Left ventricle myocardium inferior (tissue), 1 donor: ENCODE results near the gene SLC39A8. TPM values are rescaled to one million over a fixed set of nuclear protein-coding genes. Genes with fewer than 3 reads are reported as not detected.
"Not testable (repeated sequence)": the region's sequence is repeated elsewhere in the genome, so short reads cannot be mapped to it uniquely, and the experiment has no call there.

ENCODE experiments used
- DNase-seq: peaks from one replicate; pipeline ENCODE4 v3.0.0-alpha.2; 2020
- H3K27ac ChIP-seq: fragments of 200-600 bp; replicated peaks from 2 replicates; pipeline ENCODE4 v1.8.0; 2021
- H3K27me3 ChIP-seq: fragments of 200-600 bp; 2 replicates; pipeline ENCODE4 v1.8.0; 2021; ENCODE audit warnings: low read depth
- H3K36me3 ChIP-seq: fragments of 200-600 bp; 2 replicates; pipeline ENCODE4 v1.8.0; 2021
- H3K4me1 ChIP-seq: fragments of 200-600 bp; 2 replicates; pipeline ENCODE4 v1.8.0; 2021
- H3K4me3 ChIP-seq: fragments of 200-600 bp; 2 replicates; pipeline ENCODE4 v1.8.0; 2021; ENCODE audit warnings: mild to moderate bottlenecking, moderate library complexity
- H3K9me3 ChIP-seq: fragments of 200-600 bp; replicated peaks from 2 replicates; pipeline ENCODE4 v1.8.0; 2021
- intact Hi-C: fragments of 100-400 bp; cut with micrococcal nuclease; formaldehyde crosslinking; loops from one replicate; pipeline ENCODE4 v1.11.0; 2022
- total RNA-seq: library from RNA; stranded (reverse); fragmentation: NEBNext Ultra II Directional; extraction: Animal tissue kit (Norgen Biotek cat#: 25700); gene quantifications from one replicate; pipeline ENCODE4 v1.2.1, GENCODE V29; 2021
- TF ChIP-seq, protein P1 (sequence below): fragments of 200-600 bp; IDR thresholded peaks from 2 replicates; pipeline ENCODE4 v1.8.0; 2021; ENCODE audit warnings: antibody characterized with exemption, mild to moderate bottlenecking, borderline replicate concordance
- donor health status: DM: no; HTN: yes; CAD: no; lungs with severe emphysema.

SLC39A8 gene
- total RNA-seq, 1 donor from 2014 or later: 3.5 TPM

DNA sequence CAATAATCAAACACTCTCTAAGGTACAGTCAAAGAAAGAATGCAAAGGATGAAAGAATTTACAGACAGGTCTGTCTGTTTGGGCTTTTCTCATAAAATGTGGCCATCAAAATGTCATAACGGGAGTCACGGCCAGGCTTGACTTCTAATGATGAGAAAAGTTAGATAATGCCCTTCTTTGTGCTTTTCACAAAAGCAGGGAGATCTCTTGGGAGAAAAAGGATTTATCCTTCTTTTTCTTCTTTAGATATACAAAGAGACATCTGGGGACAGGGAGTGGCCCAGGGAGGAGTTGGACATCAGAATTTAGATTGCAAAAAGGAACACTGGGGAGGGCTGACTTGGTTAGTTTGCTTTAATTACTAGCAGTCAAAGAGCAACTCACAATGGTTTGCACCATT is 93.1 kb downstream of the SLC39A8 start:
- intact Hi-C loops: no loop called here
- no peaks in the 10 kb centered on the region for H3K9me3 ChIP-seq
- no peak for DNase-seq
- TF ChIP-seq, protein P1, sequence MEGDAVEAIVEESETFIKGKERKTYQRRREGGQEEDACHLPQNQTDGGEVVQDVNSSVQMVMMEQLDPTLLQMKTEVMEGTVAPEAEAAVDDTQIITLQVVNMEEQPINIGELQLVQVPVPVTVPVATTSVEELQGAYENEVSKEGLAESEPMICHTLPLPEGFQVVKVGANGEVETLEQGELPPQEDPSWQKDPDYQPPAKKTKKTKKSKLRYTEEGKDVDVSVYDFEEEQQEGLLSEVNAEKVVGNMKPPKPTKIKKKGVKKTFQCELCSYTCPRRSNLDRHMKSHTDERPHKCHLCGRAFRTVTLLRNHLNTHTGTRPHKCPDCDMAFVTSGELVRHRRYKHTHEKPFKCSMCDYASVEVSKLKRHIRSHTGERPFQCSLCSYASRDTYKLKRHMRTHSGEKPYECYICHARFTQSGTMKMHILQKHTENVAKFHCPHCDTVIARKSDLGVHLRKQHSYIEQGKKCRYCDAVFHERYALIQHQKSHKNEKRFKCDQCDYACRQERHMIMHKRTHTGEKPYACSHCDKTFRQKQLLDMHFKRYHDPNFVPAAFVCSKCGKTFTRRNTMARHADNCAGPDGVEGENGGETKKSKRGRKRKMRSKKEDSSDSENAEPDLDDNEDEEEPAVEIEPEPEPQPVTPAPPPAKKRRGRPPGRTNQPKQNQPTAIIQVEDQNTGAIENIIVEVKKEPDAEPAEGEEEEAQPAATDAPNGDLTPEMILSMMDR: no peak
- no peaks in the 10 kb centered on the region for H3K36me3 ChIP-seq
- no peaks in the 10 kb centered on the region for H3K27me3 ChIP-seq
- no peak overlapping the region for H3K4me3 ChIP-seq
- no peaks in the 10 kb centered on the region for H3K4me1 ChIP-seq
- H3K27ac ChIP-seq: no peak overlapping the region

DNA sequence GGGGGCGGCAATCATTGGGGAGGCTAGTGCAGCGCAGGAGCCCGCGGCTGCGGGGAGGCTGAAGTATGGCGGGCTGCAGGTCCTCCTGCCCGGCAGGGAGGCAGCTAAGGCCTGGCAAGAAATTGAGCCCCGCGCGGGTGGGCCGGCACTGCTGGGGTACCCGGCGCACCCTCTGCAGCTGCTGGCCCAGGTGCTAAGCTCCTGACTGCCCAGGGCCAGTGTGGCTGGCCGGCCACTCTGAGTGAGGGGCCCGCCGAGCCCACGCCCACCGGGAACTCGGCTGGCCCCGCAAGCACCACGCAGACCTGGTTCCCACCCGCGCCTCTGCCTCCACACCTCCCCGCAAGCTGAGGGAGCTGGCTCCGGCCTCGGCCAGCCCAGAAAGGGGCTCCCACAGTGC is 94.9 kb downstream of the SLC39A8 start:
- no peaks in the 10 kb centered on the region for H3K4me1 ChIP-seq
- no peak overlapping the region for H3K4me3 ChIP-seq
- no peaks in the 10 kb centered on the region for H3K9me3 ChIP-seq
- intact Hi-C loops: no loop called here
- TF ChIP-seq, protein P1: no peak
- no peak overlapping the region for H3K27ac ChIP-seq
- no peak for DNase-seq
- no peaks in the 10 kb centered on the region for H3K36me3 ChIP-seq
- no peaks in the 10 kb centered on the region for H3K27me3 ChIP-seq

DNA sequence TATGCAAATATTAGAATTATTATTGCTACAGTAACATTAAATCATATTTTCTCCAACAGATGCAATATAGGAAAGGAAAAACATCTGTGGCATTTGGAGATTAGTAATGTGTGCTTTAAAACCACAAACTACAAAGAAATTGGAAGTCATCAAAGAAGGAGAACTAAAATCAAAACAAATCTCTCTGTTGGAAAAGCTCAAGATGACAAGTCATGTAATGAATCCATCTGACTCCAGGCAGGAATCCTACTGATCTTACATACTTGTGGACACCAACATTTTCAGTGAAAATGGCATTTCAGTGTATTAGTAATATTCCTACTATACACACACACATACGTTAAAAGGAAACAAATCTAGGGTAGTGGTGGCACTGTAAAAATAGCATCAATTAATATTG is 98.2 kb downstream of the SLC39A8 start:
- Histone ChIP-seq H3K27me3 (no peaks in the 10 kb centered on the region), H3K4me3 (no peak overlapping the region), H3K36me3 (no peaks in the 10 kb centered on the region), H3K27ac (no peak overlapping the region), H3K4me1 (no peaks in the 10 kb centered on the region), H3K9me3 (peaks cover 9% of the 10 kb centered on the region)
- no peak for DNase-seq
- TF ChIP-seq, protein P1: no peak
- intact Hi-C loops: no loop called here

DNA sequence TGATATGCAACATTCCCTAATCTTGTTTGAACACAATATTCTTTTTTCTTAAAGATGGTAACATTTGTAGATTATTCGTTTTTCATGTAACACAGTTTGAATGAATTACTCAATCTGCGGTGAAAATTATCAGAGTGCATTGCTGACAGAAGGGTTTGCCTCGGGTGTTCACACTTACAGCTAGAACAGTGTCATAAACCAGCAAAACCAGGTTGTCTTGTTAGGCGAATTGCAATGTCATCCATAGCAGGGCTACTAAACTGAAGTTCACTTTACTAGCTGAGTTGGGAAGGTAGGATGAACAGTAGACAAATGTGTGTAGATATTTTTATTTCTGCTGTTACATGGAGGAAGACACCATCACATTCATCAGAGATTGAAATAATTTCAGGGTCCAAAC is 98.9 kb downstream of the SLC39A8 start:
- no peaks in the 10 kb centered on the region for H3K27me3 ChIP-seq
- no peak overlapping the region for H3K4me3 ChIP-seq
- no peak overlapping the region for H3K27ac ChIP-seq
- H3K4me1 ChIP-seq: no peaks in the 10 kb centered on the region
- DNase-seq: no peak
- intact Hi-C loops: no loop called here
- peaks cover 9% of the 10 kb centered on the region for H3K9me3 ChIP-seq
- TF ChIP-seq, protein P1: no peak
- no peaks in the 10 kb centered on the region for H3K36me3 ChIP-seq

DNA sequence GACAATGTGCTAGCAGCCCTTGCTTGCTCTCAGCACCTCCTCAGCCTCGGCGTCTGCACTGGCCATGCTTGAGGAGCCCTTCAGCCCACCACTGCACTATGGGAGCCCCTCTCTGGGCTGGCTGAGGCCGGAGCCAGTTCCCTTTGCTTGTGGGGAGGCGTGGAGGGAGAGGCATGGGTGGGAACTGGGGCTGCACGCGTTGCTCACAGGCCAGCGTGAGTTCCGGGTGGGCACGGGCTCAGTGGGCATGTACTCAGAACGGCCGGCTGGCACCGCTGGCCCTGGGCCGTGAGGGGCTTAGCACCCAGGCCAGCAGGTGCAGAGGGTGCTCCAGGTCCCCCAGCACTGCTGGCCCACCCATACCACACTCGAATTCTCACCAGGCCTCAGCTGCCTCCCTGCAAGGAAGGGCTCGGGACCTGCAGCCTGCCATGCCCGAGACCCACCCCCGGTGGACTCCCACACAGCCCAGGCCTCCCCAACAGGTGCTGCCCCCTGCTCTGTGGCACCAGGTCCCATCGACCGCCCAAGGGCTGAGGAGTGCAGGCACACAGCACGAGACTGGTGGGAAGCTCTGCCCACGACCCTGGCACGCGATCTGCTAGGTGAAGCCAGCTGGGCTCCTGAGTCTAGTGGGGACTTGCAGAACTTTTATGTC is 100.3 kb downstream of the SLC39A8 start:
- no peaks in the 10 kb centered on the region for H3K36me3 ChIP-seq
- H3K27me3 ChIP-seq: no peaks in the 10 kb centered on the region
- TF ChIP-seq, protein P1: no peak
- H3K4me3 ChIP-seq: no peak overlapping the region
- no peak for DNase-seq
- intact Hi-C loops: no loop called here
- H3K9me3 ChIP-seq: peaks cover 9% of the 10 kb centered on the region
- H3K4me1 ChIP-seq: no peaks in the 10 kb centered on the region
- H3K27ac ChIP-seq: no peak overlapping the region

DNA sequence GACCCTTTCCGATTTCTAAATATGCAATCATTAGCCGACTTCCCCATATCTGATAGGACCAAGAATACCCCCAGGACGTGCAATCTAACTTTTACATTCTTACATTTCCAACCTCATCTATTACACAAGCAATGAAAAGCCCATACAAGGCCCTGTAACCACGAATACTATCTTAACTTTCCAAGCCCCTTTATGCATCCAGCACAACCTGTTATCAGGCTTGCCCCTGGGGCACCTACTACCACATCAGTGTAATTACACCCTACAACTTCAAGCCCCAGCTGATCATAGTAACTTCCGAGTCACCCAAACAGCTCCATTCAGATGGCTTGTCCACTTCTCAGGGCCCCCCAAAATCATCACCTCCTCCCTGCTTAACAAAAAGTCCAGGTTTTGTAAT is 102.0 kb downstream of the SLC39A8 start:
- H3K9me3 ChIP-seq, H3K27me3 ChIP-seq, H3K4me3 ChIP-seq, intact Hi-C loops, DNase-seq, H3K27ac ChIP-seq, H3K36me3 ChIP-seq, H3K4me1 ChIP-seq: not testable (repeated sequence)
